HG03039 (cell line): ENCODE measurements around the gene ANKRD45.
"Not testable (repeated sequence)": the region's sequence is repeated elsewhere in the genome, so short reads cannot be mapped to it uniquely, and the experiment has no call there.

Source experiments
- ATAC-seq: cut with Tn5 transposase; IDR thresholded peaks from one replicate; pipeline ENCODE4 v1.9.1; 2021; ENCODE audit warnings: mild to moderate bottlenecking, moderate library complexity; ENCODE audit not compliant: unreplicated experiment

The ANKRD45 gene

GRCh38 chr1:173573596-173573995, 96.1 kb downstream of the ANKRD45 start:
- ATAC-seq, result no peak

GRCh38 chr1:173572201-173572873, 97.3 kb downstream of the ANKRD45 start:
- no peak for ATAC-seq

DNA sequence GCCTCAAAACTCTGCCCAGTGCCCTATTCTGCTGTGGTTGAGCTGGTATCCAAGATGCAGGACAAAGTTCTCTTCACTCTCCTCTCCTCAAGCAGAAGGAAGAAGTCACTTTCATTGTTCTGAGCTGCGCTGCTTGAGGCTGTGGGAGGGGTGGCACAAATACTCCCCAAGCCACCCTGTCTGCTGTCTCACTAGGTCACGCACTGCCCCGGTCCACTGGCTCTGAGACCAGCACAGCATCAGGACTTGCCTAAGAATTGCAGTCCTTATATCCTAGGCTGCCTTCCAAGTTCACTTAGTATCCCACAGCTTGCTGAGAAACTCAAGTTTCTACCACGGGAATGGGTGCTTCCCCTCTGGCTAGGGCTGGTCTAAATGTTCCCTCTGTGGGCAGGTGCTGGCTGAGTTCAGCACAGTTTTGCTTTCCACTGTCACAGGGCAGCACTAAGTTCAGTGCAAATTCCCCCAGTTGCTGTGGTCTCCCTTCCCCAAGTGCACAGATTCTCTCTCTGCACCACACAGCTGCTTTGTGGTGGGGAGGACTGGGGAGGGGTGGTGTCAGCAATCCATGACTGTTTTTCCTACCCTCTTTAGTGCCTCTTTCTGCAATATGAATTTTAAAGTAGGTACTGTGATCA, 99.2 kb downstream of the ANKRD45 start:
- peak; percentile 77 for ATAC-seq

DNA sequence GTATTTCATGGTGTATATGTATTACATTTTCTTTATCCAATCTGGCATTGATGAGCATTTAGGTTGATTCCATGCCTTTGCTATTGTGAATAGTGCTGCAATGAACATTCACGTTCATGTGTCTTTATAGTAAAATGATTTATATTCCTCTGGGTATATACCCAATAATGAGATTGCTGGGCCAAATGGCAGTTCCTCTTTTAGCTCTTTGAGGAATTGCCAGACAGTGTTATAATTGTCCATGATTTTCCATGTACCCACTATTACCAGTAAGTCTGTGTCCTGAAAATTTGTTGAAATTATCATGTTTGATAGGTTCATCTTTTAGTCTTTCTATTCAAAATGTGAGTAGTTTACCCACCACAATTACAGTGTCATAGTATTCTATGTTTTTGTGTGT, 101.2 kb downstream of the ANKRD45 start:
- ATAC-seq, result no peak

DNA sequence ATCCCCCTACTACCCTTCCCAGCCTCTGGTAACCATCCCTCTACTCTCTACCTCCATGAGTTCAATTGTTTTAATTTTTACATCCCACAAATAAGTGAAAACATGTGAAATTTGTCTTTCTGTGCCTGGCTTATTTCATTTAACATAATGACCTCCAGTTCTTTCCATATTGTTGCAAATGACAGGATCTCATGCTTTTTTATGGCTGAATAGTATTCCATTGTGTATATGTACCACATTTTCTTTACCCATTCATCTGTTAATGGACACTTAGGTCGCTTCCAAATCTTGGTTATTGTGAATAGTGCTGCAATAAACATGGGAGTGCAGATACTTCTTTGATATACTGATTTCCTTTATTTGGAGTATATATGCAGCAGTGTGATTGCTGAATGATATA, 105.8 kb downstream of the ANKRD45 start:
- not testable (repeated sequence) for ATAC-seq

DNA sequence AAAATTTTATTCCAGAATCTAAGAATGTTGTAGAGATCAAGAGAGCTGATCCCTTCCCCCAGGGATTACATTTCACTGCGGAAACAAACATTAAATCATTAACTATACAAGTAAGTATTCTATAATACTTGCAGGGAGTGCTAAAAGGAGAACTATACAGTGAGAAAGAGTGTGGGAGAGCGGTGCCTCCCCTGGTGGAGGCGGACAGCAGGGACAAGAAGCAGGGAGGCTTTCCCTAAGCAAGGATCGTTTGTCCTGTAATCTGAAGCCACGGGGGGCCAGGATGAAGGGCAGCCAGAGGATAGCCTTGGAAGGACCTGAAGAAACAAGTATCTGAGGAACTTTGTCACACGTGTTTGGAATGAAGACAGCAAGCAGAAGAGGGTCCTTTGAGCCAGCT, 106.8 kb downstream of the ANKRD45 start:
- no peak for ATAC-seq

- ATAC-seq, result no peak
Observed at GRCh38 chr1:173561263-173561662, 108.4 kb downstream of the ANKRD45 start.

DNA sequence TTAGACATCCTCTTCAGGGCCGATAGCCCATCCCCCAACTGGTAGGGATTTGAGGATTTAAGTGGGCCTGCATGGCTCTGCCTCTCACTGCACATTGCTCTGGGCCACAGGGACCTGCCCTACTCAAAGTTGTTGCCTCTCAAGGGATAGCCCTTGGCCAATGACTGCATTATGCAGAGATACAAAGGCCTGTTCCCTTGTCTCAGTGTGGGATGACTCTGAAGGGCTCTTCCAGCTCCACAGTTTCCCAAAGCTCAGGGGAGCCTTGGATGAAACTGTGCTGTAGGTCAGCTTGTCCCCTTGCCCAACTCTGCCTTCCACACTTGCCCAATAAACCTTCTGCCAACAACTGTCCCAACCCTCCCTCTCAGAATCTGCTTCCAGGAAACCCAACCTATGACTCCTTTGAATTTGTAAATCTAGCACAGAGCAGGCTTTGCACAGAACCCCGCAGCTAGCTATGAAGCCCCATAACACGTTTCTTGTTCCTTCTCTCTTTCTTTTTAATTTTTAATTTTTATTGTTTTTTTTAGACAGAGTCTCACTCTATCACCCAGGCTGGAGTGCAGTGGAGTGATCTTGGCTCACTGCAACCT, 109.3 kb downstream of the ANKRD45 start:
- ATAC-seq, result no peak
